HK-2 (cell line): ENCODE measurements around the gene SCYGR6.

ENCODE experiments used
- DNase-seq: peaks from one replicate; pipeline ENCODE4 v3.0.0-alpha.2; 2018; ENCODE audit not compliant: unreplicated experiment

The SCYGR6 gene

DNA sequence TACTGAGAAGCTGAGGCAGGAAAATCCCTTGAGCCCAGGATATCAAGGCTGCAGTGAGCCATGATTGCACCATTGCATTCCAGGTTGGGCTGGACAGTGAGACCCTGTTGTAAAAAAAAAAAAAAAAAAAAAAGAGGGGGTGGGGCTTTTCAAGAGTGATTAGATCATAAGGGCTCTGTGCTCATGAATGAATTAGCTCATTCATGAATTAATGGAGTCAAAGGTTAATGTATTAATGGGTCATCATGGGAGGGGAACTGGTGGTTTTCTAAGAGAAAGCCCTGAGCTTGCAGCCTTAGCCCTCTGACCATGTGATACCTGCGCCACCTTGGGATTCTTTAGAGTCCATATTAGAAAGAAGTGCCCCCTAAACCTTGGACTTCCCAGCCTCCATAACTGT, 11.3 kb downstream of the SCYGR6 start:
- no peak for DNase-seq

DNA sequence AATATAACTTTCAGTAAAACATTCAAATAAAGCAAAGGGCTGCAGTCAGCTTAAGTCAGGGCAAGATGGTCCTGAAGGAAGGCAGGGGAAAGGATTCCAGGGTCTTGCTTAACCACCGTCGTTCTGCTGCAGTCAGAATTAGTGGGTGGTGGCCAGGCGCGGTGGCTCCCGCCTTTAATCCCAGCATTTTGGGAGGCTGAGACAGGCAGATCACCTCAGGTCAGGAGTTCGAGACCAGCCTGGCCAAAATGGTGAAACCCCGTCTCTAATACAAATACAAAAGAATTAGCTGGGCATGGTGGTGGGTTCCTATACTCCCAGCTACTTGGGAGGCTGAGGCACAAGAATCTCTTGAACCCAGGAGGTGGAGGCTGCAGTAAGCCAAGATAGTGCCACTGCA, 13.6 kb downstream of the SCYGR6 start:
- no peak for DNase-seq

DNA sequence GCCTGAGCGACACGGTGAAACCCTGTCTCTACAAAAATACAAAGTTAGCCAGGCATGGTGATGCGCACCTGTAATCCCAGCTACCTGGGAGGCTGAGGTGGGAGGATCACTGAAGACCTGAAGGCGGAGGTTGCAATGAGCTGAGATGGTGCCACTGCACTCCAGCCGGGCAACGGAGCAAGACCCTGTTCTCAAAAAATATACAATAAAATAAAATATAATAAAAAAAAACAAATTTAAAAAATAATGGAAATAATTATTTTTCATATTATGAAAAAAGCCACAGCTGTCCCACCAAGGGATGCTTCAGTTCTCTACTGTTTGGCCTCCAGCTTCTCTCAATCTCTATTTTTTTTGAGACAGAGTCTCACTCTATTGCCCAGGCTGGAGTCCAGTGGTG, 17.2 kb downstream of the SCYGR6 start:
- DNase-seq, result no peak

DNA sequence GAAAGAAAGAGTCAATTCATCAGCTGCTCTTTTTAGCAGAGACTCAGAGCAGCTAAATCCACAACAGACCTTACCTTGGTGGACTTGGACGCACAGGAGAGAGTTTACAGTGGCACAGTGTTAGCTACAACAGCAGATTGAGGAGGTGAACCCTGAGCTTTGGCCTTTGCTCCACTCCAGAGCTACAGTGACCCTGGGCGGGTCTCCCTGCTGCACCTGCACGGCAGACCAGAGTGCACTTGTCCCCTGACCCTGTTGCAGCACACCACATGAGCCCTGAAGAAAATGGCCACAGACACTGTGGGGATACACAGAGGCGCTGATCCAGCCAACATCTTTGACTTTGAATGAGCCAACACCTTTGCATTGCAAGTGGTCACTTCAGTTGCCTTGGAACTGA, 17.7 kb downstream of the SCYGR6 start:
- no peak for DNase-seq

DNA sequence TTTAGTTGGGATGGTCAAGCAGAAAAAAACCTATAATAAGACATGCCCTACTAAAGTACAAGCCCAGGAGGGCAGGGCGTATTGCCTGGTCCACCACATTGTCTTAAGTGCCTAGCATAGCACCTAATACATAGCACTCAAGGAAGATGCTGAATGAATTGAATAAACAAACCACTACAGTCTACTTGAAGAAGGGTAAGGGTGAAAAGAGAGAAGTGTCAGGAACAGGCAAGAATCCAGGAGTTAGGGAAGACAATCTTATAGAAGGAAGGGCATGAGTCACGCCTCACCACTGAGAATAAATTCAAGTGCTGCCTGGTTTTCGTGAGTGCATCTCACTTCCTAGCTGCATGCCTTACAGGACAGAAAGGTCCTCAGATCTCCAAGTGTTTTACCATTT, 20.6 kb downstream of the SCYGR6 start:
- no peak for DNase-seq

DNA sequence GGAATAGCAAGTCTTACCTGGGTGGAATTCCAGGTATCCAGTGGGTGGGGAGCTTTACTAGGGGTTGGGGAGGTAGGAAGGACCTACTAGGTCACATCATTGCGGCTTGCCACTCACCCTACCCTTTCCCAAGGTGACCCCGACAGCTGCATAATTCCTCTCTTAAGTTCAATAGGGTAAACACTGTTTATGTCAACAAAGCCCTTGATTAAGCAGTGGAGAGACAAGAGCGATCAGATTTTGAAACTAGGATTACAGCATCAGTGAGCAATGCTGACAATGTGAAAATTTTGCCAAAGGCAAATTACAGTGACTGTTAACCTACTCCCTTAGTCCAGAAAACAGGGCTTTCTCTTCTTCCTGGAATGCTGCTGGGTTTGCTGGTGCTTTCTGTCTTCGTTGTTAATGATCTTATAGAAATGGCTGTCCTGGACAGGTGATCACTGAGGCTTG, 21.3 kb downstream of the SCYGR6 start:
- no peak for DNase-seq

DNA sequence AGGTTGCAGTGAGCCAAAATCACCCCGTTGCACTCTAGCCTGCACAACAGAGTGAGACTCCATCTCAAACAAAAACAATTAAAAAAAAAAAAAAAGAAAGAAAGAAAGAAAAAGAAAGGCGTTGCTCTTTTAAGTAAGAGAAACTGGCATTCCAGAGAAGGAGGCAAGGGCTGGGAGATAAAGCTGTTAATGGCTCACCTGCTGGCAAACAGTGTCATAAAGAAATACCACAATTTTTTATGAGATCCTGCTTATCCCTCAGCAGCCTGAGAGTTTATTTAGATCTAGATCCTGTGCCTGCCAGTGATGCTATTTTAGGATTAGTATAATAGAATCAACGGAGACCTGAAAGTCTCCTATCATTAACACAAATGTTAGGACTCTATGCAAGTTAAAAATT, 23.0 kb downstream of the SCYGR6 start:
- no peak for DNase-seq

DNA sequence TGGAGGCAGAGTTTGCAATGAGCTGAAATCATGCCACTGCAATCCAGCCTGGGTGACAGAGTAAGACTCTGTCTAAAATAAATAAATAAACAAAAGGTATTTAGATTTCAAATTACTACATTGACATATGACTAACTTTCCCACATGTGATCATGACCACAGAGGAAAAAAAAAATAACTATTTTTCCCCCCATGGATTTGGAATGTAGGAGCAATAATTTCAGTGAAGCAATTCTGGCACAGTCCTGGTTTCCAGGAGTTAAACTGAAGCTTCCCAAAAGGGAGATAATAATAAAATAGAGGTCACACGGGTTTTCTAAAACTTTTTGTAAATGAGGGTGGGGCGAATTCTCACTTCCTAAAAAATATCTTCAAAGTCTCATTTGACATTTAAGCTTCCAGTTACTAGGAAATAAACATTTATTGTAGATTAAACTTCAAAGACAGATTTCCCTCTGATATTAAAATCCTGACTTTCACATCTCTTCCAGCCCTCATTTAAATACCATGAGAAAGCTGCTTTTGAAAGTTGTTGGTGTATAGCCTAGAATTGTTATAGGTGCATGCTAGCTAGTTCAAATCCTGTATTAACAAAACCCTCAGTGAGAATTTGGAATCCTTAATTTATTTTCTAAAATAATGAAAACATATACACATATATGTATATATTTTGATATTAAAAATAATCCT, 27.4 kb downstream of the SCYGR6 start:
- no peak for DNase-seq

DNA sequence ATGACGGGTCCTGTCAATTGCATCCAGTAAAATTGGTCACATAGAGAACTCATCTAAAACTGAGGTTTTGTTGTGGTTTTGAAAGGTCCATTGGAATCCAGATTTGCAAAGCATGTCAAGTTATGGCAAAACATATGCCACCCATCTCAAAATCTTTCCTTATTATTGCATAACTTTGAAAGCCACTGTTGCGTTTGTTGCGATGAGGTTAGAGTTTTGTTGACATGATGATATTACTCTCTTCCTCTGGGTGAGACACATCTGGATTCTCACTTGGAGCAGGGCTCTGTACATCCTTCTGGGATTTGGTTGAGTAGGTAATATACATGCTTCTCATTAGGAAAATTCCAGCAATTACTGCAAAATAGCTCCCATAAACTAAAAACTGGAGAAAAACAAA, 37.4 kb downstream of the SCYGR6 start:
- no peak for DNase-seq

DNA sequence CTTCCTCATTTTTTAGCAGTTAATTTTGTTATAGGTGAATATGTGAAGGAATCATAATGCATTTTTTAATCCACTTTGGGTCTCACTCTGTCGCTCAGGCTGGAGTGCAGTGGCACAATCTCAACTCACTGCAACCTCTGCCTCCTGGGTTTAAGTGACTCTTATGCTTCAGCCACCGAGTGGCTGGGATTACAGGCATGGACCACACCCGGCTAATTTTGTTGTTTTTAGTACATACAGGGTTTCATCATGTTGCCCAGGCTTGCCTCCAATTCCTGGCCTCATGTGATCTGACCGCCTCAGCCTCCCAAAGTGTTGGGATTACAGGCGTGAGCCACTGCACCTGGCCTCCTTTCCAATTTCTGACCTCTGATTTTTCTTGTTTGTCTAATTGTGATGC, 40.3 kb downstream of the SCYGR6 start:
- no peak for DNase-seq

DNA sequence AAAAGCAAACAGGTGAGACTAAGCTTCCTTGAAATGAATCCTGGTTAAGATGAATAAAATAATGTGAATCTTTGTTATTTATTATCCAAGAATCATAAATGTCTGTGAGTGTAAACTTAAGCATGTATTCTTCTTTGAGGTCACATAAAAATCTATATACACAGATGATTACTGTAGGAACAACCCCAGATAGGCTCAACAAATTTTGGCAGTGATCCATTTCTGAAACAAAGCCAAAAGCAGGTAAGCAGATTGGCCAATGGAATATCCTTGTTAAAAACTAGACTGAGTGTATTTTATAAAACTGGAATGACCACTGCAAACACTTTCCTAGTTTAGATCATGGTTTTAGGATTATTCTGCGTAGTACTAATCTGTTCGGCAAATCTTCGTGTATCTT, 46.6 kb downstream of the SCYGR6 start:
- DNase-seq, result no peak

DNA sequence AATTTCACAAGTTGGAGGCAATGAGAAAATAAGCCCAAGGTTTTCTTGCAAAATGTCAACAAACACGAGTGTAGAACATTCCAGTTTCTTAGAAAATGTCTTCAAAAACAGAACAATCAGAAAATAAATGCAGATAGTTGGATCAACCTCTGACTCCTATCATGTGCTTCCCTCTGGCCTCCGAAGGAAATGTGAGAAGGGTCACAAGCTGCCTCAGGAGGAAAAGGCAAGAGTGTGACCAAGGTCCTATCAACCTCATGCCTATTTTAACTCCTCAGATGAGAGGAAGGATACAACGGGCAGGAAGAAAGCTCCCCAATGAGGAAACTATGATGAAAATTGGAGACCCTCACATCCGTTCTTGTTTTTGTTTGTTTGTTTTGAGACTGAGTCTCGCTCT, 50.1 kb downstream of the SCYGR6 start:
- no peak for DNase-seq
